Ovary (tissue), 3 donors: ENCODE data around the gene TCHP.

Experiments
- EP300 ChIP-seq: sonication (generic); formaldehyde crosslinking; IDR thresholded peaks from one replicate; pipeline ENCODE4 v1.6.1; 2017; ENCODE audit warnings: antibody characterized with exemption
- TF ChIP-seq, protein P1 (sequence below), 3 donors: fragments of 450-650 bp in 2 of 3; fragments of 200-600 bp in 1 of 3; IDR thresholded peaks; one replicate each; pipeline versions ENCODE4 v1.5.1 to v1.8.0; 2016 to 2022; ENCODE audit warnings: antibody characterized with exemption in 3 of 3, mild to moderate bottlenecking in 1 of 3
- donor health status: DM: no; HTN: no; CAD: no.

GRCh38 chr12:109930028-109930800 lies 30.1 kb downstream of the TCHP start:
- TF ChIP-seq, protein P1, sequence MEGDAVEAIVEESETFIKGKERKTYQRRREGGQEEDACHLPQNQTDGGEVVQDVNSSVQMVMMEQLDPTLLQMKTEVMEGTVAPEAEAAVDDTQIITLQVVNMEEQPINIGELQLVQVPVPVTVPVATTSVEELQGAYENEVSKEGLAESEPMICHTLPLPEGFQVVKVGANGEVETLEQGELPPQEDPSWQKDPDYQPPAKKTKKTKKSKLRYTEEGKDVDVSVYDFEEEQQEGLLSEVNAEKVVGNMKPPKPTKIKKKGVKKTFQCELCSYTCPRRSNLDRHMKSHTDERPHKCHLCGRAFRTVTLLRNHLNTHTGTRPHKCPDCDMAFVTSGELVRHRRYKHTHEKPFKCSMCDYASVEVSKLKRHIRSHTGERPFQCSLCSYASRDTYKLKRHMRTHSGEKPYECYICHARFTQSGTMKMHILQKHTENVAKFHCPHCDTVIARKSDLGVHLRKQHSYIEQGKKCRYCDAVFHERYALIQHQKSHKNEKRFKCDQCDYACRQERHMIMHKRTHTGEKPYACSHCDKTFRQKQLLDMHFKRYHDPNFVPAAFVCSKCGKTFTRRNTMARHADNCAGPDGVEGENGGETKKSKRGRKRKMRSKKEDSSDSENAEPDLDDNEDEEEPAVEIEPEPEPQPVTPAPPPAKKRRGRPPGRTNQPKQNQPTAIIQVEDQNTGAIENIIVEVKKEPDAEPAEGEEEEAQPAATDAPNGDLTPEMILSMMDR (IDR thresholded peaks at IDR 0.05) = no peak
- no peak for TF ChIP-seq EP300
